HS-27A (cell line): ENCODE data around the gene PAX8.

Experiments
- DNase-seq: peaks from one replicate; pipeline ENCODE4 v3.0.0-alpha.2; 2012; ENCODE audit warnings: low read depth, missing footprints

PAX8 gene

GRCh38 chr2:113219889-113220641 lies 58.7 kb downstream of the PAX8 start:
- no peak for DNase-seq

GRCh38 chr2:113219525-113219888 lies 59.2 kb downstream of the PAX8 start:
- no peak for DNase-seq

- no peak for DNase-seq
These were observed 59.7 kb downstream of the PAX8 start for GRCh38 chr2:113219092-113219441.

- DNase-seq = no peak
These were observed 60.2 kb downstream of the PAX8 start for GRCh38 chr2:113218283-113219091.

- no peak for DNase-seq
These were observed 61.1 kb downstream of the PAX8 start for GRCh38 chr2:113217455-113218282.

- no peak for DNase-seq
These were observed 61.7 kb downstream of the PAX8 start for GRCh38 chr2:113216891-113217454.

GRCh38 chr2:113216321-113216720 lies 62.4 kb downstream of the PAX8 start:
- DNase-seq = no peak

GRCh38 chr2:113215056-113215455 lies 63.7 kb downstream of the PAX8 start:
- no peak for DNase-seq

GRCh38 chr2:113214141-113214540 lies 64.6 kb downstream of the PAX8 start:
- no peak for DNase-seq

GRCh38 chr2:113213061-113213930 lies 65.4 kb downstream of the PAX8 start:
- DNase-seq = no peak

- DNase-seq = no peak
These were observed 66.3 kb downstream of the PAX8 start for GRCh38 chr2:113212245-113213060.

- peak; percentile 100 for DNase-seq
These were observed 67.3 kb downstream of the PAX8 start for GRCh38 chr2:113211226-113212105.

- DNase-seq = no peak
These were observed 69.0 kb downstream of the PAX8 start for GRCh38 chr2:113209646-113210171.

GRCh38 chr2:113209011-113209645 lies 69.6 kb downstream of the PAX8 start:
- DNase-seq = peak; percentile 39

GRCh38 chr2:113208396-113208795 lies 70.3 kb downstream of the PAX8 start:
- no peak for DNase-seq

- DNase-seq = no peak
These were observed 71.7 kb downstream of the PAX8 start for GRCh38 chr2:113207021-113207420.

GRCh38 chr2:113206251-113206650 lies 72.5 kb downstream of the PAX8 start:
- DNase-seq = no peak

- peak; percentile 82 for DNase-seq
These were observed 74.7 kb downstream of the PAX8 start for GRCh38 chr2:113203901-113204519.
